Measurements from ENCODE around the gene NUMB. TPM values are rescaled to one million over a fixed set of nuclear protein-coding genes. Genes with fewer than 3 reads are reported as not detected.
"Not testable (repeated sequence)": the region's sequence is repeated elsewhere in the genome, so short reads cannot be mapped to it uniquely, and the experiment has no call there.

The NUMB gene
- total and polyA plus RNA-seq, 4 donors: 21.2 to 45.8 (median 26.1) TPM

- 48% methylated on average over 6 of the region's 6 CpGs for WGBS
- peaks cover 2 to 17% (median 5%) of the 10 kb centered on the region in 4 donors for H3K4me1 ChIP-seq (ENCODE audit: control insufficient read depth in 4 of 4, insufficient read depth in 4 of 4, low read length in 3 of 4)
- TF ChIP-seq HNF4A (conservative IDR thresholded peaks at IDR 0.05) (peak; percentile 7 to 38), RXRA (IDR thresholded peaks at IDR 0.05) (peak; percentile 60 to 77)
Measured at GRCh38 chr14:73423092-73423491, 35.3 kb downstream of the NUMB start.

GRCh38 chr14:73422515-73422914 lies 35.8 kb downstream of the NUMB start:
- whole genome bisulfite sequencing: 40% methylated on average over 4 of the region's 4 CpGs
- Histone ChIP-seq H3K36me3 (ENCODE audit: control insufficient read depth in 4 of 4, insufficient read depth in 3 of 4, low read depth in 1 of 4, low read length in 3 of 4) (peaks cover 0 to 3% (median 2%) of the 10 kb centered on the region in 4 donors), H3K4me1 (ENCODE audit: control insufficient read depth in 4 of 4, insufficient read depth in 4 of 4, low read length in 3 of 4) (peaks cover 2 to 14% (median 5%) of the 10 kb centered on the region in 4 donors), H3K4me3 (ENCODE audit: low read depth in 1 of 3, low read length in 3 of 3) (no peak overlapping the region), H3K9me3 (ENCODE audit: control insufficient read depth in 4 of 4, low read length in 3 of 4) (no peaks in the 10 kb centered on the region), H3K27ac (ENCODE audit: low read depth in 1 of 2, low read length in 2 of 2) (no peak overlapping the region), H3K9ac (ENCODE audit: low read depth in 1 of 2, low read length in 2 of 2) (no peak overlapping the region), H3K27me3 (ENCODE audit: control insufficient read depth in 4 of 4, insufficient read depth in 4 of 4, low read length in 3 of 4) (no peaks in the 10 kb centered on the region)
- DNase-seq (ENCODE audit: low spot score): no peak
- TF ChIP-seq MAX (IDR thresholded peaks at IDR 0.05): no peak

More at GRCh38 chr14:73423092-73423491, 35.3 kb downstream of the NUMB start:
- H3K27ac ChIP-seq (ENCODE audit: low read depth in 1 of 2, low read length in 2 of 2); H3K36me3 ChIP-seq (ENCODE audit: control insufficient read depth in 4 of 4, insufficient read depth in 3 of 4, low read depth in 1 of 4, low read length in 3 of 4); H3K4me3 ChIP-seq (ENCODE audit: low read depth in 1 of 3, low read length in 3 of 3); DNase-seq (ENCODE audit: low spot score); H3K9me3 ChIP-seq (ENCODE audit: control insufficient read depth in 4 of 4, low read length in 3 of 4); H3K9ac ChIP-seq (ENCODE audit: low read depth in 1 of 2, low read length in 2 of 2); H3K27me3 ChIP-seq (ENCODE audit: control insufficient read depth in 4 of 4, insufficient read depth in 4 of 4, low read length in 3 of 4): not testable (repeated sequence)

DNA sequence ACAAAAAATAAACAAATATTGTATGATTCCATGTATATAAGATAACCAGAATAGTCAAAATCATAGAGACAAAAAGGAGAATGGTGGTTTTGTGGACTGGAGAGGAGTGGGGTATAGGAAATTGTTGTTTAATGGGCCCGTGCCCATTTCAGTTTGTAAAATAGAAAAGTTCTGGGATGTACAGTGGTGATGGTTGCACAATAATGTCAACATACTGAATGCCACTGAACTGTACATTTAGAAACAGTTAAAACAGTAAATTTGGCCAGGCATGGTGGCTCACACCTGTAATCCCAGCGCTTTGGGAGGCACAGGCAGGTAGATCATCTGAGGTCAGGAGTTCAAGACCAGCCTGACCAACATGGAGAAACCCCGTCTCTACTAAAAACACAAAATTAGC lies 40.1 kb downstream of the NUMB start:
- Histone ChIP-seq H3K36me3 (ENCODE audit: control insufficient read depth in 4 of 4, insufficient read depth in 3 of 4, low read depth in 1 of 4, low read length in 3 of 4) (peaks cover 0 to 3% (median 2%) of the 10 kb centered on the region in 4 donors), H3K27ac (ENCODE audit: low read depth in 1 of 2, low read length in 2 of 2) (no peak overlapping the region), H3K27me3 (ENCODE audit: control insufficient read depth in 4 of 4, insufficient read depth in 4 of 4, low read length in 3 of 4) (no peaks in the 10 kb centered on the region), H3K4me1 (ENCODE audit: control insufficient read depth in 4 of 4, insufficient read depth in 4 of 4, low read length in 3 of 4) (peaks cover 0 to 16% (median 6%) of the 10 kb centered on the region in 4 donors), H3K9me3 (ENCODE audit: control insufficient read depth in 4 of 4, low read length in 3 of 4) (no peaks in the 10 kb centered on the region), H3K4me3 (ENCODE audit: low read depth in 1 of 3, low read length in 3 of 3) (no peak overlapping the region), H3K9ac (ENCODE audit: low read depth in 1 of 2, low read length in 2 of 2) (no peak overlapping the region)
- WGBS: 92% methylated on average over 3 of the region's 3 CpGs
- no peak for TF ChIP-seq MAX (IDR thresholded peaks at IDR 0.05)
- DNase-seq (ENCODE audit: low spot score): no peak

DNA sequence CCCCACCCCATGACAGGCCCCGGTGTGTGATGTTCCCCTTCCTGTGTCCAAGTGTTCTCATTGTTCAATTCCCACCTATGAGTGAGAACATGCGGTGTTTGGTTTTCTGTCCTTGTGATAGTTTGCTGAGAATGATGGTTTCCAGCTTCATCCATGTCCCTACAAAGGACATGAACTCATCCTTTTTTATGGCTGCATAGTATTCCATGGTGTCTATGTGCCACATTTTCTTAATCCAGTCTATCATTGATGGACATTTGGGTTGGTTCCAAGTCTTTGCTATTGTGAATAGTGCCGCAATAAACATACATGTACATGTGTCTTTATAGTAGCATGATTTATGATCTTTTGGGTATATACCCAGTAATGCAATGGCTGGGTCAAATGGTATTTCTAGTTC lies 52.1 kb downstream of the NUMB start:
- not testable (repeated sequence) for H3K9me3 ChIP-seq (ENCODE audit: control insufficient read depth in 4 of 4, low read length in 3 of 4); H3K4me3 ChIP-seq (ENCODE audit: low read depth in 1 of 3, low read length in 3 of 3); H3K9ac ChIP-seq (ENCODE audit: low read depth in 1 of 2, low read length in 2 of 2); DNase-seq (ENCODE audit: low spot score); H3K4me1 ChIP-seq (ENCODE audit: control insufficient read depth in 4 of 4, insufficient read depth in 4 of 4, low read length in 3 of 4); H3K27me3 ChIP-seq (ENCODE audit: control insufficient read depth in 4 of 4, insufficient read depth in 4 of 4, low read length in 3 of 4); H3K27ac ChIP-seq (ENCODE audit: low read depth in 1 of 2, low read length in 2 of 2)
- H3K36me3 ChIP-seq (ENCODE audit: control insufficient read depth in 4 of 4, insufficient read depth in 3 of 4, low read depth in 1 of 4, low read length in 3 of 4): peaks cover 0 to 10% (median 4%) of the 10 kb centered on the region in 4 donors
- 93% methylated on average over 2 of the region's 3 CpGs for WGBS

DNA sequence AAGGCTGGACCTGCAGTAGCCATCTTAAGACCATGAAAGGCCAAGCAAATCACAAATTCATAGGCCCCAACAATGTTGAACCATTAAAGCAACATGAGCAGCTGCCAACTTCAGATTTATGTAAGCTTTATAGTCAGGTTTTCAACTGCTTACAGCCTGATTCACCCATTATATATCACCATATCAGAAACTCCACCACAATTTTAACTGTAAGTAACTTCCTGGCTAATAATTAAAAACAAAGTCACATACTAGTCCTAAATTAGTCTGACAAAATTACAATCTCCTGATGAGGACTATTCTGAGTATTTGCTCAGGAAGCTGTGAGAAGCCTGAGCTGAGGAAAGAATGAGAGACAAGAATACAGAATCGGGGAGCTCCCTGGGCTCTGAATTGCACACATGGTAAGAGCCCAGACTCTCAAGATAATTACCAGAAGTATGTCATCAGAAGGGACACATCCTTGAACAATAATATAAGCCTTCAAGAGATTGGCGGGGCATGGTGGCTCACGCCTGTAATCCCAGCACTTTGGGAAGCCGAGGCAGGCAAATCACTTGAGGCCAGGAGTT lies 55.1 kb downstream of the NUMB start:
- TF ChIP-seq NR2F2 (IDR thresholded peaks at IDR 0.05) (no peak), RXRA (IDR thresholded peaks at IDR 0.05) (no peak)
- H3K4me1 ChIP-seq (ENCODE audit: control insufficient read depth in 4 of 4, insufficient read depth in 4 of 4, low read length in 3 of 4): peaks cover 0 to 5% (median 0%) of the 10 kb centered on the region in 4 donors
- H3K27ac ChIP-seq (ENCODE audit: low read depth in 1 of 2, low read length in 2 of 2): no peak overlapping the region
- 97% methylated on average over 4 of the region's 4 CpGs for WGBS
- DNase-seq (ENCODE audit: low spot score): no peak
- H3K9me3 ChIP-seq (ENCODE audit: control insufficient read depth in 4 of 4, low read length in 3 of 4): no peaks in the 10 kb centered on the region
- no peaks in the 10 kb centered on the region for H3K27me3 ChIP-seq (ENCODE audit: control insufficient read depth in 4 of 4, insufficient read depth in 4 of 4, low read length in 3 of 4)
- no peak overlapping the region for H3K4me3 ChIP-seq (ENCODE audit: low read depth in 1 of 3, low read length in 3 of 3)
- H3K9ac ChIP-seq (ENCODE audit: low read depth in 1 of 2, low read length in 2 of 2): no peak overlapping the region
- H3K36me3 ChIP-seq (ENCODE audit: control insufficient read depth in 4 of 4, insufficient read depth in 3 of 4, low read depth in 1 of 4, low read length in 3 of 4): peaks cover 0 to 3% (median 0%) of the 10 kb centered on the region in 4 donors
